ENCODE measurements around the gene EPB41L4B.

Gene EPB41L4B

DNA sequence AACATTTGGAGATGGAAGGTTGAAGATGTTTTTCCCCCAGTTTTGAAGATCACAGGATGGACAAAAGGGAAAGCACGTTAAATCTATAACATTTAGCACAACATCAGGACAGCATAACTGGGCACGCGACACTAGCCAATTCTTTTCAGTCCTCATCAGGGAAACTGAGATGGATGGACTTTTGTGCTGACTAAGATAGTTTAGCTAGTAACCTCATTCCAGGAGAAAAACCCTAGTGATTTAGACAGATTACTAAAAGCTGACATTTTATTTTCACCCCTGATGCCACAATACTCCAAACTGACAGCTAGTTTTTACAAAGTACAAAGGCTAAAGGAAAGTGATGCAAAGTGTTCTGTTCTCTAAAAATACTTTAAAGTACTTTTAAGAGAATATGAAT lies 53.3 kb downstream of the EPB41L4B start:
- POLR2A ChIA-PET (ENCODE audit: low non-redundant PET) = no interaction called here
- CTCF ChIA-PET = no interaction called here
- TF ChIP-seq, protein P1, sequence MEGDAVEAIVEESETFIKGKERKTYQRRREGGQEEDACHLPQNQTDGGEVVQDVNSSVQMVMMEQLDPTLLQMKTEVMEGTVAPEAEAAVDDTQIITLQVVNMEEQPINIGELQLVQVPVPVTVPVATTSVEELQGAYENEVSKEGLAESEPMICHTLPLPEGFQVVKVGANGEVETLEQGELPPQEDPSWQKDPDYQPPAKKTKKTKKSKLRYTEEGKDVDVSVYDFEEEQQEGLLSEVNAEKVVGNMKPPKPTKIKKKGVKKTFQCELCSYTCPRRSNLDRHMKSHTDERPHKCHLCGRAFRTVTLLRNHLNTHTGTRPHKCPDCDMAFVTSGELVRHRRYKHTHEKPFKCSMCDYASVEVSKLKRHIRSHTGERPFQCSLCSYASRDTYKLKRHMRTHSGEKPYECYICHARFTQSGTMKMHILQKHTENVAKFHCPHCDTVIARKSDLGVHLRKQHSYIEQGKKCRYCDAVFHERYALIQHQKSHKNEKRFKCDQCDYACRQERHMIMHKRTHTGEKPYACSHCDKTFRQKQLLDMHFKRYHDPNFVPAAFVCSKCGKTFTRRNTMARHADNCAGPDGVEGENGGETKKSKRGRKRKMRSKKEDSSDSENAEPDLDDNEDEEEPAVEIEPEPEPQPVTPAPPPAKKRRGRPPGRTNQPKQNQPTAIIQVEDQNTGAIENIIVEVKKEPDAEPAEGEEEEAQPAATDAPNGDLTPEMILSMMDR (conservative IDR thresholded peaks at IDR 0.05; ENCODE audit: low read depth) = no peak
- DNase-seq (ENCODE audit: low spot score) = no peak
- H3K27ac ChIP-seq = no peak overlapping the region

- TF ChIP-seq, protein P1 (conservative IDR thresholded peaks at IDR 0.05; ENCODE audit: low read depth) = no peak
- ChIA-PET CTCF (no interaction called here), POLR2A (ENCODE audit: low non-redundant PET) (no interaction called here)
- no peak overlapping the region for H3K27ac ChIP-seq
- DNase-seq (ENCODE audit: low spot score) = no peak
Observed at GRCh38 chr9:109264877-109265587, 55.8 kb downstream of the EPB41L4B start.

DNA sequence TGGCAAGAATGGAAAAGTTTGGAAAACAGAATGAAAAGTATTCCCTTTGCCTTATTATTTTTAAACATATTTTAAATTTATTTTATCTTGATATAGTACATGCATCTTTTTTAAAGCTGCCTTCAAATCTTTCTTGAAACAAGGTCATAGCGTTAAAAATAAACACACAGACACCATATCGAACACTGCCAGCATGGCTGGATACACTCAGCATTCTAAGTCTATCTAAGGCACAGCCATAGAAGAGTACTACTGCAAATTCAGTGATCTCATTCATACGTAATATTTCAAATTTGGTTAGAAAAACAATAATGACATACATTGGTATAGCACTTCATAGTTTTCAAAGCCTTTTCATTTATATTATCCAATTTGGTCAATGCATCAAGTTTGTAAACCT lies 57.5 kb downstream of the EPB41L4B start:
- no peak for DNase-seq (ENCODE audit: low spot score)
- ChIA-PET POLR2A (ENCODE audit: low non-redundant PET) (no interaction called here), CTCF (no interaction called here)
- TF ChIP-seq, protein P1 (conservative IDR thresholded peaks at IDR 0.05; ENCODE audit: low read depth) = no peak
- H3K27ac ChIP-seq = no peak overlapping the region

GRCh38 chr9:109258481-109259302 lies 62.2 kb downstream of the EPB41L4B start:
- POLR2A ChIA-PET (ENCODE audit: low non-redundant PET) = no interaction called here
- CTCF ChIA-PET = interaction anchor here (0.5 kb wide), 1 partner anchor 61 kb away, joined by 3 read pairs; no protein-coding TSS in a partner anchor

GRCh38 chr9:109256336-109256735 lies 64.5 kb downstream of the EPB41L4B start:
- no peak overlapping the region for H3K27ac ChIP-seq
- CTCF ChIA-PET = interaction anchor here (0.7 kb wide), 2 partner anchors 14 to 134 kb away, joined by 3 to 6 read pairs; no protein-coding TSS in a partner anchor
- DNase-seq (ENCODE audit: low spot score) = no peak
- POLR2A ChIA-PET (ENCODE audit: low non-redundant PET) = no interaction called here
- TF ChIP-seq, protein P1 (conservative IDR thresholded peaks at IDR 0.05; ENCODE audit: low read depth) = no peak

More at GRCh38 chr9:109258481-109259302, 62.2 kb downstream of the EPB41L4B start:
- TF ChIP-seq, protein P1 (conservative IDR thresholded peaks at IDR 0.05; ENCODE audit: low read depth) = no peak
- no peak overlapping the region for H3K27ac ChIP-seq
- DNase-seq (ENCODE audit: low spot score) = no peak

DNA sequence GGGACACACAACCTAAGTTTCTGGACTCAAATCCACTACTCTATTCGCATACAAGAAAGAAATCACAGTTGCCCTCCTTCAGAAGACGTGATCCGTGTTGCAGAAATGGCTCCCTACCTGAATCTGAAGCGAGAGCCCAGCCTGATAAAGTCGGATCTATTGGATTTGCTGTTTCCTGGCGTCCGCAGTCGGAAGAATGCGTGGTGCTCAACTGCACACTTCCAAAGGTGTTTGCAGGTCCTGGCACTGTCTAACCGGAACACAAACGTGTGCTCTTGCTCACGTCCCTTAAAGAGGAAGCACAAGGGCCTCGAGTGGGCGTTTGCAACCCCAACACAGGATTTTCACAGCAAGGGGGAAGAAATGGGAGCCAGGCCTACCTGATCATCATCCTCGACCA lies 65.5 kb downstream of the EPB41L4B start:
- no peak overlapping the region for H3K27ac ChIP-seq
- CTCF ChIA-PET = interaction anchor here (0.7 kb wide), 1 partner anchor 133 kb away, joined by 3 read pairs; no protein-coding TSS in a partner anchor

More for the DNA sequence above, 65.5 kb downstream of the EPB41L4B start:
- TF ChIP-seq, protein P1 (conservative IDR thresholded peaks at IDR 0.05; ENCODE audit: low read depth) = no peak
- no peak for DNase-seq (ENCODE audit: low spot score)
- POLR2A ChIA-PET (ENCODE audit: low non-redundant PET) = interaction anchor here (1.5 kb wide), 1 partner anchor 61 kb away, joined by 3 read pairs; no protein-coding TSS in a partner anchor
